Panc1 (cell line): ENCODE measurements around the gene RFC5. TPM values are rescaled to one million over a fixed set of nuclear protein-coding genes. Genes with fewer than 3 reads are reported as not detected.
"Not testable (repeated sequence)": the region's sequence is repeated elsewhere in the genome, so short reads cannot be mapped to it uniquely, and the experiment has no call there.

ENCODE experiments used
- ATAC-seq: fragments of 200-7000 bp; cut with Tn5 transposase; 2 replicates; pipeline ENCODE4 v1.9.1; 2020; ENCODE audit warnings: mild to moderate bottlenecking, moderate library complexity
- BruUV-seq: library from RNA; stranded (reverse); fragments of 400-500 nt; replicated peaks from 2 replicates; lab custom pipeline; 2021; lab: Mats Ljungman, UMichigan
- CTCF ChIA-PET: fragments of 300-600 bp; sonication (Branson Sonifier 250); formaldehyde crosslinking; loops from one replicate; lab custom pipeline; 2022; ENCODE audit warnings: antibody characterized with exemption; lab: Charles Lee
- POLR2A ChIA-PET: fragments of 300-600 bp; sonication (Branson Sonifier 250); formaldehyde crosslinking; loops from one replicate; lab custom pipeline; 2022; ENCODE audit warnings: antibody characterized with exemption; lab: Charles Lee
- DNase-seq: peaks from one replicate; pipeline ENCODE4 v3.0.0-alpha.2; 2010; ENCODE audit warnings: low read depth, low spot score
- H3K27ac ChIP-seq: 2 replicates; pipeline ENCODE4 v1.5.1; 2011; ENCODE audit warnings: mild to moderate bottlenecking, low read length, inconsistent platforms
- H3K27me3 ChIP-seq: fragments of 200-500 bp; sonication (Bioruptor generic); 2 replicates; pipeline ENCODE4 v1.6.0; 2014; ENCODE audit warnings: low read length, inconsistent platforms; ENCODE audit not compliant: control insufficient read depth, insufficient read depth
- H3K36me3 ChIP-seq: fragments of 200-500 bp; sonication (Bioruptor generic); 2 replicates; pipeline ENCODE4 v1.5.1; 2014; ENCODE audit warnings: inconsistent platforms, mild to moderate bottlenecking, low read length, moderate library complexity; ENCODE audit not compliant: control insufficient read depth, insufficient read depth
- H3K4me1 ChIP-seq: 2 replicates; pipeline ENCODE4 v1.5.1; 2011; ENCODE audit warnings: inconsistent platforms, mild to moderate bottlenecking, low read length, moderate library complexity; ENCODE audit not compliant: control insufficient read depth, insufficient read depth
- H3K4me3 ChIP-seq, 2 experiments: 2 replicates each; pipeline ENCODE4 v1.5.1; 2011 to 2012; ENCODE audit warnings: low read depth in 2 of 2, low read length in 2 of 2, mild to moderate bottlenecking in 2 of 2, inconsistent platforms in 1 of 2, moderate library complexity in 1 of 2
- H3K9me3 ChIP-seq: fragments of 200-500 bp; sonication (Bioruptor generic); 2 replicates; pipeline ENCODE4 v1.5.1; 2014; ENCODE audit warnings: low read depth, mild to moderate bottlenecking, inconsistent platforms, low read length, moderate library complexity; ENCODE audit not compliant: control insufficient read depth, insufficient read depth
- POLR2AphosphoS5 ChIP-seq: IDR thresholded peaks from 2 replicates; pipeline ENCODE4 v1.6.1; 2012; ENCODE audit warnings: mild to moderate bottlenecking, low read depth, low read length, moderate library complexity
- SIN3A ChIP-seq: IDR thresholded peaks from 2 replicates; pipeline ENCODE4 v1.6.1; 2012; ENCODE audit warnings: low read depth, mild to moderate bottlenecking, low read length, moderate library complexity, borderline replicate concordance; ENCODE audit not compliant: insufficient read depth
- TCF7L2 ChIP-seq: IDR thresholded peaks from 2 replicates; pipeline ENCODE4 v1.6.1; 2011; ENCODE audit warnings: mild to moderate bottlenecking, low read depth, low read length, inconsistent platforms
- in situ Hi-C: cut with HindIII; loops from 2 replicates; pipeline ENCODE4 v1.10.0; 2016; ENCODE audit warnings: low sequenced_read_pairs, low pct_unique_long_range_greater_than_20kb
- intact Hi-C: fragments of 100-400 bp; cut with micrococcal nuclease; formaldehyde crosslinking; loops from one replicate; pipeline ENCODE4 v1.10.0; 2022; ENCODE audit not compliant: unreplicated experiment
- total RNA-seq: library from RNA; stranded (reverse); gene quantifications from one replicate; pipeline ENCODE4 v1.2.1, GENCODE V29; 2021; ENCODE audit not compliant: unreplicated experiment
- TF ChIP-seq, protein P1 (sequence below), 2 experiments: IDR thresholded peaks; 2 replicates each; pipeline ENCODE4 v1.6.1; 2011 to 2012; ENCODE audit warnings: low read depth in 2 of 2, control low read depth in 1 of 2, low read length in 1 of 2, mild to moderate bottlenecking in 1 of 2, moderate library complexity in 1 of 2; ENCODE audit not compliant: insufficient read depth in 1 of 2
- TF ChIP-seq, protein P2 (sequence below): fragments of 450-650 bp; IDR thresholded peaks from 2 replicates; pipeline ENCODE4 v1.5.1; 2017; ENCODE audit warnings: mild to moderate bottlenecking

Gene RFC5
- total RNA-seq, 1 experiment from 2014 or later, result 25.0 TPM

DNA sequence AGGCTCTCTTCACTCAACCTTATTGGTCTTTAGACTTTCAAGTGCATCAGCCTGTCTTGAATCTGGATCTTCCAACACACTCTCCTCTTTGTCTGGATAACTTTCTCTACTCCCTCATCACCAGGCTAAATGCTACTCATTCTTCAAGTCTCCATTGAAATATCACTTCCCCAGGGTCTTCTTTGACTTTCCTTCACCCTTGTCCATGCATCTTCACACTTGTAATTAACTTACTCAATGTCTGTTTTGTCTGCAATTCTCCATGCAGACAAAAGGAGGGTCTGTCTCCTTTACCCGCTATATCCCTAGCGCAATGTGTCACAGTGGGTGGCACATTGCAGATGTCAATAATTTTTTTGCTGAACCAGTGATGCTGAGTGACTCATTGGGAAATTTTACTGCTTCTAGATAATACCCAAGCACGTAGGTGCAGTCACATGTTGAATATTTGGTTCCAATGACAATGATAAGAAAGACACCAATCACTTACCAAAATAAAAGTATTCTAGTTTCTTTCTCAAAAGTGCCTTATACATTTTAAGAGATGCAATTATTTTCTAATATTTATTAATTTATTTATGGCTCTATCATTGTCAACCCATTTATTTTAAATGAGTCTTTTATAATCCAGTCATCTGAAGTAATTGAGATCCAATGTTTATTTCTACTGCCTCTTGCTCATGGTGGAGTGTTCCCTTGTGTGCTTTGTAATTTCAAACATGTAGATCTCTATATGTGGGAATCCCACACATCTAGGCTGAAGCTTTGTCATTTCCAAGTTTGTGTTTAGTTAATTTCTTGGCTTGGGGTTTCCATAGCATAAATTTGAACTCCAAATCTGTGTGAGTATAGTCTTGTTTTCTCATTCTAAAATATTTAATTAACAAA lies 21.7 kb upstream of the RFC5 start:
- DNase-seq, result no peak
- POLR2A ChIA-PET, result no interaction called here
- Histone ChIP-seq H3K27ac (no peak overlapping the region), H3K9me3 (no peaks in the 10 kb centered on the region), H3K27me3 (no peaks in the 10 kb centered on the region), H3K36me3 (no peaks in the 10 kb centered on the region), H3K4me1 (no peaks in the 10 kb centered on the region), H3K4me3 (no peak overlapping the region)
- CTCF ChIA-PET, result no interaction called here
- TF ChIP-seq TCF7L2 (no peak), POLR2AphosphoS5 (no peak), SIN3A (no peak)
- TF ChIP-seq, protein P1, sequence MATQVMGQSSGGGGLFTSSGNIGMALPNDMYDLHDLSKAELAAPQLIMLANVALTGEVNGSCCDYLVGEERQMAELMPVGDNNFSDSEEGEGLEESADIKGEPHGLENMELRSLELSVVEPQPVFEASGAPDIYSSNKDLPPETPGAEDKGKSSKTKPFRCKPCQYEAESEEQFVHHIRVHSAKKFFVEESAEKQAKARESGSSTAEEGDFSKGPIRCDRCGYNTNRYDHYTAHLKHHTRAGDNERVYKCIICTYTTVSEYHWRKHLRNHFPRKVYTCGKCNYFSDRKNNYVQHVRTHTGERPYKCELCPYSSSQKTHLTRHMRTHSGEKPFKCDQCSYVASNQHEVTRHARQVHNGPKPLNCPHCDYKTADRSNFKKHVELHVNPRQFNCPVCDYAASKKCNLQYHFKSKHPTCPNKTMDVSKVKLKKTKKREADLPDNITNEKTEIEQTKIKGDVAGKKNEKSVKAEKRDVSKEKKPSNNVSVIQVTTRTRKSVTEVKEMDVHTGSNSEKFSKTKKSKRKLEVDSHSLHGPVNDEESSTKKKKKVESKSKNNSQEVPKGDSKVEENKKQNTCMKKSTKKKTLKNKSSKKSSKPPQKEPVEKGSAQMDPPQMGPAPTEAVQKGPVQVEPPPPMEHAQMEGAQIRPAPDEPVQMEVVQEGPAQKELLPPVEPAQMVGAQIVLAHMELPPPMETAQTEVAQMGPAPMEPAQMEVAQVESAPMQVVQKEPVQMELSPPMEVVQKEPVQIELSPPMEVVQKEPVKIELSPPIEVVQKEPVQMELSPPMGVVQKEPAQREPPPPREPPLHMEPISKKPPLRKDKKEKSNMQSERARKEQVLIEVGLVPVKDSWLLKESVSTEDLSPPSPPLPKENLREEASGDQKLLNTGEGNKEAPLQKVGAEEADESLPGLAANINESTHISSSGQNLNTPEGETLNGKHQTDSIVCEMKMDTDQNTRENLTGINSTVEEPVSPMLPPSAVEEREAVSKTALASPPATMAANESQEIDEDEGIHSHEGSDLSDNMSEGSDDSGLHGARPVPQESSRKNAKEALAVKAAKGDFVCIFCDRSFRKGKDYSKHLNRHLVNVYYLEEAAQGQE (IDR thresholded peaks at IDR 0.05; ENCODE audit: insufficient read depth in 1 of 2, low read depth in 2 of 2, low read length in 1 of 2), result no peak
- TF ChIP-seq, protein P2, sequence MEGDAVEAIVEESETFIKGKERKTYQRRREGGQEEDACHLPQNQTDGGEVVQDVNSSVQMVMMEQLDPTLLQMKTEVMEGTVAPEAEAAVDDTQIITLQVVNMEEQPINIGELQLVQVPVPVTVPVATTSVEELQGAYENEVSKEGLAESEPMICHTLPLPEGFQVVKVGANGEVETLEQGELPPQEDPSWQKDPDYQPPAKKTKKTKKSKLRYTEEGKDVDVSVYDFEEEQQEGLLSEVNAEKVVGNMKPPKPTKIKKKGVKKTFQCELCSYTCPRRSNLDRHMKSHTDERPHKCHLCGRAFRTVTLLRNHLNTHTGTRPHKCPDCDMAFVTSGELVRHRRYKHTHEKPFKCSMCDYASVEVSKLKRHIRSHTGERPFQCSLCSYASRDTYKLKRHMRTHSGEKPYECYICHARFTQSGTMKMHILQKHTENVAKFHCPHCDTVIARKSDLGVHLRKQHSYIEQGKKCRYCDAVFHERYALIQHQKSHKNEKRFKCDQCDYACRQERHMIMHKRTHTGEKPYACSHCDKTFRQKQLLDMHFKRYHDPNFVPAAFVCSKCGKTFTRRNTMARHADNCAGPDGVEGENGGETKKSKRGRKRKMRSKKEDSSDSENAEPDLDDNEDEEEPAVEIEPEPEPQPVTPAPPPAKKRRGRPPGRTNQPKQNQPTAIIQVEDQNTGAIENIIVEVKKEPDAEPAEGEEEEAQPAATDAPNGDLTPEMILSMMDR, result no peak
- ATAC-seq, result no peak
- BruUV-seq, result no TSS peak
- intact Hi-C loops, result no loop called here
- in situ Hi-C loops, result no loop called here

DNA sequence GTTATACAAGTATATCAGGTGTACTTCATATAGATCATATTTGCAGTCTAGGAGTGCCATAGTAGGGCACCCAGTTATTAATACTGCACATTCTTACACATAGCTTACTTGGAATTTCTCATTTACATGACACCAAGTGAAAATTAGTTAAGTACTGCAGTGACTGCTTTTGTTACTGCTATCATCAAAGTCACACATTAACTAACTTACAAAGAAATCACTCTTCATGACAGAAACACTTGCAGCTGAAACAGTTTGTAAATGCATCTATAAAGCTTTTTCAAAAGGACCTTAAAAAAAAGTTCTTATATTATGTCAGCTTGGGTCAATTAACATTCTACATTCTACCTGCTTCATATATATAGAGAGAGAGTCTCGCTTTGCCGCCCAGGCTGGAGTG lies 17.8 kb upstream of the RFC5 start:
- no peaks in the 10 kb centered on the region for H3K9me3 ChIP-seq
- no TSS peak for BruUV-seq
- ATAC-seq (no peak), DNase-seq (no peak)
- POLR2A ChIA-PET, result no interaction called here
- CTCF ChIA-PET, result no interaction called here
- H3K36me3 ChIP-seq, result no peaks in the 10 kb centered on the region
- in situ Hi-C loops, result no loop called here
- no peak overlapping the region for H3K4me3 ChIP-seq
- intact Hi-C loops, result no loop called here
- no peak overlapping the region for H3K27ac ChIP-seq
- no peaks in the 10 kb centered on the region for H3K27me3 ChIP-seq
- H3K4me1 ChIP-seq, result no peaks in the 10 kb centered on the region
- TF ChIP-seq, protein P1 (IDR thresholded peaks at IDR 0.05; ENCODE audit: insufficient read depth in 1 of 2, low read depth in 2 of 2, low read length in 1 of 2), result no peak
- TF ChIP-seq SIN3A, result no peak
- no peak for TF ChIP-seq TCF7L2
- TF ChIP-seq, protein P2, result no peak
- no peak for TF ChIP-seq POLR2AphosphoS5

DNA sequence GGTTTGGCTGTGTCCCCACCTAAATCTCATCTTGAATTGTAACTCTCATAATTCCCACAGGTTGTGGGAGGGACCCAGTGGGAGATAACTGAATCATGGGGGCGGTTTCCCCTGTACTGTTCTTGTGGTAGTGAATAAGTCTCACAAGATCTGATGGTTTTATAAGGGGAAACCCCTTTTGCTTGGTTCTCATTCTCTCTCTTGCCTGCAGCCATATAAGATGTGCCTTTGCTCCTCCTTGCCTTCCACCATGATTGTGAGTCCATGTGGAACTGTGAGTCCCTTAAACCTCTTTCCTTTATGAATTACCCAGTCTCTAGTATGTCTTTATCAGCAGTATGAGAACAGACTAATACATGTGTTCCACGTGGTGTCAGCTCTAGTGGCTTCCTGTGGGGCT lies 16.7 kb upstream of the RFC5 start:
- intact Hi-C loops, H3K36me3 ChIP-seq, H3K4me1 ChIP-seq, DNase-seq, ATAC-seq, H3K4me3 ChIP-seq, H3K9me3 ChIP-seq, H3K27me3 ChIP-seq, BruUV-seq, H3K27ac ChIP-seq, in situ Hi-C loops, CTCF ChIA-PET: not testable (repeated sequence)
- POLR2A ChIA-PET, result interaction anchor here (0.7 kb wide), 1 partner anchor 105 kb away, joined by 7 read pairs; no protein-coding TSS in a partner anchor
